ENCODE measurements around the gene MTA3.

- TF ChIP-seq CTCF (IDR thresholded peaks at IDR 0.05) (no peak), EP300 (IDR thresholded peaks at IDR 0.05; ENCODE audit: low read depth) (no peak), POLR2AphosphoS5 (IDR thresholded peaks at IDR 0.05) (no peak), POLR2A (IDR thresholded peaks at IDR 0.05) (no peak)
These were observed 17.6 kb upstream of the MTA3 start for GRCh38 chr2:42550870-42551269.

All from transverse colon (tissue), 4 donors.